Measurements from ENCODE around the gene FILIP1.

Gene FILIP1

GRCh38 chr6:75492386-75493153, 1.0 kb downstream of the FILIP1 start:
- no peak for DNase-seq

DNA sequence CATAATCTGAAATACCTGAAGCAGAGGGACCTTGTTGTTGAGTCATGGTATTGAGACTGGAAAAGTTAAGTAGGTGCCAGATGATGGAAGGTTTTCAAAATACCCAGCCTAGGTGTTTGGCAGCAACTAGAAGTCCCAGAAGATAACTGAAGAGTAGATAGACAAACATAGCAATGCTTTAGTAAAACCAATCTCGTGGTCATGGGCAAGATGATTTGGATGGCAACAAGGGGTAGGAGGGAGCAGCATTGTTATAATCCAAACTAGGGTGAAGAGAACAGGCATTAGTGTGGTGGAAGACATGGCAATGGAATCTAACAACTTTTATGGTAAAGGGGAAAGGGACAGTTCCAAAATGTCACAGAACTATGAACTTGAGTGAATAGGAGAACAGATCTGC, 2.3 kb downstream of the FILIP1 start:
- DNase-seq: no peak

- DNase-seq: no peak
Measured at GRCh38 chr6:75490706-75491105, 2.9 kb downstream of the FILIP1 start.

DNA sequence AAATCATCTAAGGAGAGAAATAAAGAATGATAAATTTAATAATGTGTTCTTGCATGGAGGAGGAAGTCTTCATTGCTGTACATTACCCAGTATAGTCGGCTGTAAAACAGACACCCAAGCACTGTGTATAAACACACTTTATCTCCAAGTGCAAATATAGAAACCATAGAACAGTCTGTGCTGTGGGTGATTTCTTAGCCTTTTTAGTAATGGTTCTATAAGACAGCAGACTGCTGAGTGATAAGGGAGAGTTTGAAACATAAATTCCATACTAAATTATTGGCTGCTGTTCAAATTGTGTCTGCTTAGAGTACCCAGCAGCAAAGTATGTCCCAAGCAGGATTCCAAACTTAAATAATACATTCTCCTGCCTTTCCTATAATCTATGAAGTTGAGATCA, 4.6 kb downstream of the FILIP1 start:
- DNase-seq: no peak

DNA sequence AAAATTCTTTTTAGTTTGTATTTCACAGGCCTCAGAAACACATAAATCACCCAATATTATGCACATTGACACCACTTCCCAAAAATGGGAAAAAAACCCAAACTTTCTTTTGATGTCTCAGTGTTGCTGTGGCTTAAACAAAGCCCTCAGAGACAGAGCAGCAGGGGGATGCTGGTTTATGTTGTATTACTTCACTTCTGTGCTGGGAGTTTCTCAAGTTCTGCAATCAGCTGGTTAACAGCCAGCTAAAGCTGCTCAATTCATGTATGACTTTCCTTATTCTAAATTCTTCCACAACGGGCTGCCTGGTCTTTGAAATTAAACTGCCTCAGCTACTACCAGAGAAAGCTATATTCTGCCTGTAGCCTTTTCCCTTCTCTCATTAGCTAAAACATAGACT, 5.6 kb downstream of the FILIP1 start:
- DNase-seq: no peak

GRCh38 chr6:75486850-75487518, 6.6 kb downstream of the FILIP1 start:
- no peak for DNase-seq

GRCh38 chr6:75484535-75484934, 9.1 kb downstream of the FILIP1 start:
- no peak for DNase-seq

GRCh38 chr6:75483136-75483952, 10.3 kb downstream of the FILIP1 start:
- DNase-seq: no peak

- no peak for DNase-seq
Measured at GRCh38 chr6:75481936-75482593, 11.5 kb downstream of the FILIP1 start.

DNA sequence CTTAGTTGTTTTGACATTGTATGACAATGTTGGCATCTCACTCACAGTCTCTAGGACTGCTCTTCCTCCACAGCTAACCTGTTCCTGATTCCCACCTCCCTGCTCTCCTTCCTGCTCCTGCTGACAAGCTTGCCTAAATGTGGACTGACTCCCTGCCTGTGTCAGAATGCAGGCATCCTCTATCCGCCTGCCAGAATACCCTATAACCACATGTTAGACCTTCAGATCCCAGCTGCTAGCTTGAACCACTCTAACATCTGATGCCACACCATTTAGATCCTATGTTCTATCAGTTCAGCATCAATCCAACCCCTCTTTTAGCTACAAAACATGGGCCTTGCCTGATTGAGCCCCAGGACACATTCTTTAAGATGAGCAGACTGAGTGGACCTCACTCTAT, 12.2 kb downstream of the FILIP1 start:
- no peak for DNase-seq

DNA sequence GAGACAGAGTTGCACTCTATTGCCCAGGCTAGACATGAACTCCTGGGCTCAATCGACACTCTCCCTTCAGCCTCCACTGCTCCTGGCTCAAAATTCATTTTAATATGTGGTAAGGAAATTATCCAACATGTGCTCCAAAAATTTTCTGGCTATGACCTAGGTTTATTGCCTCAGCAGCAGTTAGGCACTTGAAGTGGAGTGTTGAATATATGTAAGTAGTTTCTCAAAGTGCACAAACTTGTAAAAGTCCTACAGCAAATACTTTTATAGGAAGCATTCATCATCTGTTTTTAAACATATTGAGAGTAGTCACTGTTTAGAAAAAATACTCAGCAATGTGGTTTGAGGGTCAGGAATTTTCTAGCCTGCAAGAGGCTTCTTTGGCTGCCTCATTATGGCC, 13.2 kb downstream of the FILIP1 start:
- DNase-seq: no peak

GRCh38 chr6:75479712-75480111, 13.9 kb downstream of the FILIP1 start:
- DNase-seq: no peak

DNA sequence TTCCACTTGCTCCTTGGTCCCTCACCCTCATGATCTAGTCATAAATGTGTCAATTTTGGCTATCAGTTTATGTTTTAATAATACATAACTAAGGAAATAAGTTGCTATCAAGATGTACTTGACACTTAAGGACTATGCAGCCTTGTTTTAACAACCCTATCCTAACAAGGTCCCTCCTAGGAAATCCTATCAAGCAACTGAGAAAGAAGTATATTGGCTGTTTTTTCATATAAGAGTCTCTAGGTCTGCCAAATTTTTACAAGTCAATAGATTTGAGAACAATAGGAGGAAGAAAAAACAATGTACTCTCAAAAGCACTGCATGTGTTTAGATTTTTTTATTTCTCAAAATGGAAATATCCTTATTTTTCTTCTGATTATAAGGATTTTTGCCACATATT, 14.7 kb downstream of the FILIP1 start:
- no peak for DNase-seq

GRCh38 chr6:75472885-75473284, 20.7 kb downstream of the FILIP1 start:
- DNase-seq: no peak

- no peak for DNase-seq
Measured at GRCh38 chr6:75467966-75468365, 25.6 kb downstream of the FILIP1 start.

- no peak for DNase-seq
Measured at GRCh38 chr6:75467284-75467683, 26.3 kb downstream of the FILIP1 start.

GRCh38 chr6:75466636-75467035, 27.0 kb downstream of the FILIP1 start:
- DNase-seq: no peak

DNA sequence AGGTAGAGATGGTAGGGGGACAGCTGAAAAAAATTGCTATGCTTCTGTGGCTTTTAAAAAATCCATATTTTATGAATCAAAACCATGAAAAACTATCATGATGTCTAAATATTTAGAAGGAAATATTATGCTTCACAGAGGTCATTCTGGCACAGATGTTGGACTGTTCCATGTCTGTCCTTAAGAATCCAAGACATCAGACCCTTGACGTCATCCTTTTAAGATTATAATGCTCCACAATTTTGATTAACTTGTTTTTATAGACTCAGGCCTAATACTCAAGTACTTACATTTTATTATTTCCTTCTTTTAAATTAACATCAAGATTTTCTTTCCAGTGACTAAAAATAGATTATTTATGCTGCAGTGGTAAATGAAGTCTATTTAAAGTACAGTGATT, 29.7 kb downstream of the FILIP1 start:
- DNase-seq: no peak

DNA sequence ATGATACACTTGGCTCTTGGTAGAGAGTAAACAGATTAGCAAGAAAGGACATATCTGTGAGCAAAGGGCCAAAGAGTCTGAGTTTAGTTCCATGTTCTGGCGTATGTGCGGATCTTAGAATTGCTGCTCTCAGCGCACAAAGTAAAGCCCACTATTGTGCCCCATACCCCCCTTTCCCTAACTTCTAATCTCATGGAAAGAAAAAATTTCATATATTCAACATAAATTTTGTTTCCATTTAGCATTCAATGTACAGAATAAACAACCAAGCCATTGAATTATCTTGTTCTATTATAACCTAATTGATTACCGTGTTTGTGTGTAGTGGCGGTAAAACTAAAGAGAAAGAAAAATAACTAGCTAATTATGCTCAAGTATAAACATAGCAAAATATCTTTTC, 30.5 kb downstream of the FILIP1 start:
- no peak for DNase-seq

DNA sequence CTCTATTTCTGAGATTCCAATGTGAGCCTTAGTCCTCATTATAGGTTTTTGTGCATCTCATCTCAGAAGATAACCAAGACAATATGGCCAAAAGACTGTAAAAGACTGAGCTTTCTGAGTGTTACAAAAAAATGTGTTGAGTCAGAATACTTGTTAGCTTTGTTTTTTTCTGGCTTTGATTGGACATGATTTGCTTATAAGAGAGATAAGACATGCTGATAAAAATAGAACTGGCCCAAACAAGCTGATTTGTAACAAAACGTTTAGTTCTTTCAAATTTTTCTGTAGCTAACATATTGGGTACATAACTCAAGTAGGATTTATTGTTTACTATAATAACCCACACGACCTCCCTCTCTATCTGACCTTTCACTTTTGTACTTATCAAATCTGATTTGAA, 32.9 kb downstream of the FILIP1 start:
- no peak for DNase-seq

- DNase-seq: no peak
Measured at GRCh38 chr6:75458895-75459294, 34.7 kb downstream of the FILIP1 start.

- DNase-seq: no peak
Measured at GRCh38 chr6:75450903-75451302, 42.7 kb downstream of the FILIP1 start.
